GM12878 (cell line): ENCODE measurements around the gene AP5Z1. TPM values are rescaled to one million over a fixed set of nuclear protein-coding genes. Genes with fewer than 3 reads are reported as not detected.

Experiments
- ATAC-seq: fragments of 200-7000 bp; cut with Tn5 transposase; 3 replicates; pipeline ENCODE4 v1.9.1; 2020; ENCODE audit warnings: mild to moderate bottlenecking, moderate library complexity
- BruUV-seq: library from RNA; stranded (reverse); fragments of 400-500 nt; replicated peaks from 2 replicates; lab custom pipeline; 2021; lab: Mats Ljungman, UMichigan
- CTCF ChIA-PET: fragments of 300-600 bp; sonication (Branson Sonifier 250); formaldehyde crosslinking; extraction: SDS; loops from one replicate; lab custom pipeline; 2021; ENCODE audit warnings: inconsistent platforms; lab: Yijun Ruan, JAX
- POLR2A ChIA-PET: fragments of 350-600 bp; formaldehyde crosslinking; extraction: SDS; loops from one replicate; lab custom pipeline; 2021; ENCODE audit warnings: inconsistent platforms; lab: Charles Lee
- RAD21 ChIA-PET: fragments of 300-600 bp; sonication (Branson Sonifier 250); formaldehyde crosslinking; loops from one replicate; lab custom pipeline; 2023; ENCODE audit warnings: antibody characterized with exemption; ENCODE audit not compliant: unreplicated experiment; lab: Charles Lee
- SMC1A ChIA-PET: fragments of 300-600 bp; sonication (Branson Sonifier 250); formaldehyde crosslinking; loops from one replicate; lab custom pipeline; 2023; ENCODE audit not compliant: unreplicated experiment, uncharacterized antibody; lab: Charles Lee
- DNase-seq: peaks from one replicate; pipeline ENCODE4 v3.0.0-alpha.2; 2011; ENCODE audit warnings: low read depth, low spot score
- FAIRE-seq: peaks from 3 replicates; lab custom pipeline; 2011; peaks lifted over from hg19 to GRCh38; lab: Jason Lieb, UNC
- H2AFZ ChIP-seq: 2 replicates; pipeline ENCODE4 v1.6.0; 2011; ENCODE audit warnings: low read depth, low read length, control low read depth; ENCODE audit not compliant: control insufficient read depth
- H3K27ac ChIP-seq: 2 replicates; pipeline ENCODE4 v1.5.1; 2011; ENCODE audit warnings: control low read depth; ENCODE audit not compliant: control insufficient read depth, insufficient read depth
- H3K27me3 ChIP-seq, 2 experiments: replicated peaks in 1 of 2; 2 replicates each; pipeline versions ENCODE4 v1.6.0 to v1.6.1; 2011; ENCODE audit warnings: low read length in 1 of 2; ENCODE audit not compliant: control insufficient read depth in 2 of 2, insufficient read depth in 2 of 2
- H3K36me3 ChIP-seq, 2 experiments: 2 replicates each; pipeline ENCODE4 v1.5.1; 2011; ENCODE audit warnings: low read length in 1 of 2; ENCODE audit not compliant: control insufficient read depth in 2 of 2, insufficient read depth in 2 of 2
- H3K4me1 ChIP-seq: 2 replicates; pipeline ENCODE4 v1.6.1; 2011; ENCODE audit warnings: mild to moderate bottlenecking, low read length, moderate library complexity, mixed read lengths; ENCODE audit not compliant: control insufficient read depth, insufficient read depth
- H3K4me2 ChIP-seq: 2 replicates; pipeline ENCODE4 v1.6.0; 2011; ENCODE audit warnings: control low read depth; ENCODE audit not compliant: control insufficient read depth, insufficient read depth
- H3K4me3 ChIP-seq: fragments of 200-600 bp; sonication (generic); 2 replicates; pipeline ENCODE4 v1.5.1; 2016
- H3K79me2 ChIP-seq: 2 replicates; pipeline ENCODE4 v1.6.0; 2011; ENCODE audit warnings: low read length; ENCODE audit not compliant: control insufficient read depth, insufficient read depth
- H3K9ac ChIP-seq: 2 replicates; pipeline ENCODE4 v1.8.0; 2011; ENCODE audit warnings: low read length, control low read depth, mixed read lengths; ENCODE audit not compliant: control insufficient read depth, insufficient read depth
- H3K9me3 ChIP-seq: replicated peaks from 3 replicates; pipeline ENCODE4 v1.5.1; 2011; ENCODE audit warnings: mild to moderate bottlenecking, low read length; ENCODE audit not compliant: control insufficient read depth, insufficient read depth
- H4K20me1 ChIP-seq: 2 replicates; pipeline ENCODE4 v1.6.0; 2011; ENCODE audit not compliant: control insufficient read depth, insufficient read depth
- ATF7 ChIP-seq: fragments of 450-650 bp; IDR thresholded peaks from 2 replicates; pipeline ENCODE4 v1.6.1; 2016; ENCODE audit warnings: low read depth, mild to moderate bottlenecking
- CEBPB ChIP-seq, 2 experiments: fragments of 150-350 bp in 1 of 2; IDR thresholded peaks; 2 replicates each; pipeline ENCODE4 v1.6.1; 2012 to 2014; ENCODE audit warnings: low read depth in 2 of 2, low read length in 2 of 2, borderline replicate concordance in 1 of 2, inconsistent platforms in 1 of 2
- CHD1 ChIP-seq: IDR thresholded peaks from 2 replicates; pipeline ENCODE4 v1.6.1; 2012; ENCODE audit warnings: low read depth, low read length, improper control_type of control experiment
- CHD4 ChIP-seq: fragments of 200-600 bp; sonication (generic); IDR thresholded peaks from 2 replicates; pipeline ENCODE4 v1.6.1; 2016; ENCODE audit warnings: mild to moderate bottlenecking
- EED ChIP-seq: sonication (generic); IDR thresholded peaks from 2 replicates; pipeline ENCODE4 v1.6.1; 2016; ENCODE audit warnings: antibody characterized with exemption, low read depth
- FOS ChIP-seq: IDR thresholded peaks from 3 replicates; pipeline ENCODE4 v1.6.1; 2011; ENCODE audit warnings: borderline replicate concordance; ENCODE audit not compliant: insufficient read length; ENCODE audit errors: extremely low read depth
- MYB ChIP-seq: fragments of 150-350 bp; IDR thresholded peaks from 2 replicates; pipeline ENCODE4 v1.6.1; 2014; ENCODE audit warnings: mild to moderate bottlenecking, low read depth, low read length, borderline replicate concordance
- PML ChIP-seq: IDR thresholded peaks from 2 replicates; pipeline ENCODE4 v1.6.1; 2012; ENCODE audit warnings: low read length, inconsistent platforms
- TARDBP ChIP-seq: IDR thresholded peaks from 2 replicates; pipeline ENCODE4 v1.6.1; 2016; ENCODE audit warnings: borderline replicate concordance
- WGBS: methylation state at CpG from one replicate; pipeline ENCODE4 v1.1.6; 2016; ENCODE audit warnings: low lambda C conversion rate; ENCODE audit not compliant: insufficient replicate concordance, insufficient coverage; ENCODE audit errors: missing lambda C conversion rate; 5-methylcytosine and 5-hydroxymethylcytosine counted together
- in situ Hi-C: fragments of 300-500 bp; cut with MboI; formaldehyde crosslinking; loops from 9 replicates; pipeline ENCODE4 v1.14.3; 2018; ENCODE audit warnings: mixed read lengths
- intact Hi-C: fragments of 100-400 bp; cut with micrococcal nuclease; formaldehyde crosslinking; loops from one replicate; pipeline ENCODE4 v1.14.2; 2022; ENCODE audit not compliant: unreplicated experiment
- polyA plus RNA-seq, 11 experiments: library from polyadenylated mRNA; depleted of rRNA in 4 of 11; unstranded in 6 of 11; stranded (reverse) in 5 of 11; fragments of >200 nt; fragmentation: Nextera tagmentation in 4 of 11; fragmentation: Illumina TruSeq in 1 of 11; extraction: Ambion mirVana in 4 of 11; extraction: Trizol in 1 of 11; gene quantifications; 1 replicate in 1 of 11; 2 replicates in 10 of 11; pipeline versions ENCODE4 v1.2.1 to v1.2.3, GENCODE V29; 2011 to 2016; ENCODE audit warnings: inconsistent platforms in 2 of 11, missing spikeins in 2 of 11, low read depth in 1 of 11
- total RNA-seq, 4 experiments: library from RNA; depleted of rRNA in 3 of 4; stranded (reverse); fragments of >200 nt in 3 of 4; fragmentation: Illumina TruSeq in 1 of 4; extraction: Trizol in 1 of 4; gene quantifications; 2 replicates each; pipeline versions ENCODE4 v1.2.1 to v1.2.3, GENCODE V29; 2013 to 2021
- TF ChIP-seq, protein P1 (sequence below): IDR thresholded peaks from 2 replicates; pipeline ENCODE4 v1.6.1; 2012; ENCODE audit warnings: low read depth, low read length, improper control_type of control experiment

AP5Z1 gene
- total and polyA plus RNA-seq, 10 of the 15 experiments (the other 5 are each of a cell fraction or from before 2014, with no cell fraction given): 0.37 to 43.4 (median 19.4) TPM

DNA sequence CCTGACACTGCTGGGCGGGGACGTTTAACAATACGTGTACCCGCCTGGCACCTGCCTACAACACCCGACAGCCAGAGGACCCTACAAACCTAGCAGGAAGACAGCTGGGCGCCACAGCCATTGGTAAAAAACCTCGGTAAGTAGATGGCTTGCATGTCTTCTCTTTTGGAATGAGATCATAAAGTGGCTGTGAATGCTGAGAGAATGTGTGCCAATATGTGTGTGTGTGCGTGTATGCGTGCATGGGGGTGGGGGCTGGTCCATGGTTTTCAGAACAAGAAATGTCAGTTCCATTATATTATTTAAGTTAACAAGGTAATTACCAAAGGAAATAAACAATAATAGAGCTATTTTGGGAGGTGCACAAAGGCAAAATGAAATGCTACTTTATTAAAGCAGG lies 47.3 kb downstream of the AP5Z1 start:
- no TSS peak for BruUV-seq
- Histone ChIP-seq H3K4me1 (no peaks in the 10 kb centered on the region), H3K9me3 (no peaks in the 10 kb centered on the region), H3K27ac (no peak overlapping the region), H3K36me3 (no peaks in the 10 kb centered on the region), H4K20me1 (no peaks in the 10 kb centered on the region), H3K79me2 (no peaks in the 10 kb centered on the region), H3K4me2 (no peak overlapping the region), H3K4me3 (no peak overlapping the region), H3K27me3 (no peaks in the 10 kb centered on the region), H2AFZ (no peak overlapping the region), H3K9ac (no peak overlapping the region)
- ChIA-PET POLR2A (no interaction called here), RAD21 (no interaction called here), SMC1A (no interaction called here), CTCF (no interaction called here)
- TF ChIP-seq EED (no peak), CHD1 (no peak), MYB (no peak), TARDBP (no peak), CEBPB (IDR thresholded peaks at IDR 0.05; ENCODE audit: borderline replicate concordance in 1 of 2, low read depth in 2 of 2, low read length in 2 of 2) (no peak), PML (no peak), FOS (no peak), CHD4 (no peak), ATF7 (no peak)
- TF ChIP-seq, protein P1, sequence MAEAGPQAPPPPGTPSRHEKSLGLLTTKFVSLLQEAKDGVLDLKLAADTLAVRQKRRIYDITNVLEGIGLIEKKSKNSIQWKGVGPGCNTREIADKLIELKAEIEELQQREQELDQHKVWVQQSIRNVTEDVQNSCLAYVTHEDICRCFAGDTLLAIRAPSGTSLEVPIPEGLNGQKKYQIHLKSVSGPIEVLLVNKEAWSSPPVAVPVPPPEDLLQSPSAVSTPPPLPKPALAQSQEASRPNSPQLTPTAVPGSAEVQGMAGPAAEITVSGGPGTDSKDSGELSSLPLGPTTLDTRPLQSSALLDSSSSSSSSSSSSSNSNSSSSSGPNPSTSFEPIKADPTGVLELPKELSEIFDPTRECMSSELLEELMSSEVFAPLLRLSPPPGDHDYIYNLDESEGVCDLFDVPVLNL: no peak
- in situ Hi-C loops (no loop called here), intact Hi-C loops (loop anchor here (10.0 kb wide), 1 partner anchor 152 kb away; no protein-coding TSS in a partner anchor)
- FAIRE-seq (no peak), DNase-seq (no peak), ATAC-seq (no peak)
- 57% methylated on average over 9 of the region's 9 CpGs for WGBS
